Neural progenitor cell (in vitro differentiated cells): ENCODE data around the gene TMIGD3. TPM values are rescaled to one million over a fixed set of nuclear protein-coding genes. Genes with fewer than 3 reads are reported as not detected.
A peak's percentile ranks its signal among the peaks of the same experiment; 100 is the strongest.

Source experiments
- DNase-seq: peaks from one replicate; pipeline ENCODE4 v3.0.0-alpha.2; 2016; ENCODE audit warnings: low spot score
- H2AFZ ChIP-seq: fragments of 200-600 bp; sonication (generic); replicated peaks from 2 replicates; pipeline ENCODE4 v1.6.1; 2016; ENCODE audit warnings: antibody characterized with exemption
- H3F3A ChIP-seq: fragments of 200-600 bp; sonication (generic); 2 replicates; pipeline ENCODE4 v1.6.1; 2016; ENCODE audit warnings: antibody characterized with exemption, low read depth
- H3K27ac ChIP-seq: fragments of 200-600 bp; sonication (generic); 2 replicates; pipeline ENCODE4 v1.5.1; 2016; ENCODE audit warnings: mild to moderate bottlenecking
- H3K27me3 ChIP-seq: fragments of 200-600 bp; sonication (generic); 2 replicates; pipeline ENCODE4 v1.6.1; 2016; ENCODE audit warnings: mild to moderate bottlenecking, moderate library complexity
- H3K36me3 ChIP-seq: fragments of 200-600 bp; sonication (generic); 2 replicates; pipeline ENCODE4 v1.5.1; 2016
- H3K4me1 ChIP-seq: fragments of 200-600 bp; sonication (generic); 2 replicates; pipeline ENCODE4 v1.6.1; 2016; ENCODE audit warnings: mixed run types
- H3K4me2 ChIP-seq: fragments of 200-600 bp; sonication (generic); 2 replicates; pipeline ENCODE4 v1.6.1; 2016
- H3K4me3 ChIP-seq: fragments of 200-600 bp; sonication (generic); 2 replicates; pipeline ENCODE4 v1.5.1; 2016
- H3K79me2 ChIP-seq: fragments of 200-600 bp; sonication (generic); 2 replicates; pipeline ENCODE4 v1.6.1; 2016; ENCODE audit warnings: low read depth
- H3K9ac ChIP-seq: fragments of 200-600 bp; sonication (generic); 2 replicates; pipeline ENCODE4 v1.6.1; 2016
- H3K9me3 ChIP-seq: fragments of 200-600 bp; sonication (generic); 2 replicates; pipeline ENCODE4 v1.5.1; 2016; ENCODE audit warnings: low read depth
- H4K20me1 ChIP-seq: fragments of 200-600 bp; sonication (generic); 2 replicates; pipeline ENCODE4 v1.6.1; 2016; ENCODE audit warnings: low read depth
- H3K27ac Mint-ChIP-seq: 3 replicates; pipeline ENCODE4 v1.8.0; 2021; ENCODE audit warnings: mixed read lengths
- H3K27me3 Mint-ChIP-seq: 2 replicates; pipeline ENCODE4 v1.8.0; 2022; ENCODE audit warnings: low read depth, mild to moderate bottlenecking, inconsistent platforms, moderate library complexity, mixed read lengths; ENCODE audit not compliant: insufficient read depth
- H3K36me3 Mint-ChIP-seq: 3 replicates; pipeline ENCODE4 v1.8.0; 2021; ENCODE audit warnings: mixed read lengths
- H3K4me1 Mint-ChIP-seq: 3 replicates; pipeline ENCODE4 v1.8.0; 2021; ENCODE audit warnings: mixed read lengths
- H3K4me3 Mint-ChIP-seq: 3 replicates; pipeline ENCODE4 v1.8.0; 2021; ENCODE audit warnings: mild to moderate bottlenecking, moderate library complexity, mixed read lengths
- H3K9me3 Mint-ChIP-seq: 3 replicates; pipeline ENCODE4 v1.8.0; 2020; ENCODE audit warnings: mixed read lengths
- EZH2 ChIP-seq: fragments of 200-600 bp; sonication (generic); IDR thresholded peaks from 2 replicates; pipeline ENCODE4 v1.6.1; 2017; ENCODE audit warnings: antibody characterized with exemption, mild to moderate bottlenecking, moderate library complexity
- EZH2phosphoT487 ChIP-seq: fragments of 200-600 bp; sonication (generic); IDR thresholded peaks from 2 replicates; pipeline ENCODE4 v1.6.1; 2017; ENCODE audit warnings: antibody characterized with exemption
- total RNA-seq: library from RNA; depleted of rRNA; stranded (reverse); fragments of >200 nt; gene quantifications from 2 replicates; pipeline ENCODE4 v1.2.3, GENCODE V29; 2015; ENCODE audit warnings: low replicate concordance
- TF ChIP-seq, protein P1 (sequence below): fragments of 200-600 bp; sonication (generic); IDR thresholded peaks from 2 replicates; pipeline ENCODE4 v1.5.1; 2017; ENCODE audit warnings: antibody characterized with exemption, mild to moderate bottlenecking

TMIGD3 gene
- total RNA-seq, 1 donor from 2014 or later: not detected

- no peak overlapping the region for H3K27ac Mint-ChIP-seq
- Histone ChIP-seq H3K9ac (no peak overlapping the region), H2AFZ (no peak overlapping the region), H3K4me1 (peaks cover 8% of the 10 kb centered on the region), H3K27me3 (no peaks in the 10 kb centered on the region), H3K27ac (no peak overlapping the region), H3K79me2 (peaks cover 58% of the 10 kb centered on the region), H3K4me3 (no peak overlapping the region), H3K9me3 (no peaks in the 10 kb centered on the region), H3K36me3 (peaks cover 7% of the 10 kb centered on the region), H3F3A (peaks cover 3% of the 10 kb centered on the region), H3K4me2 (no peak overlapping the region), H4K20me1 (peaks cover 14% of the 10 kb centered on the region)
- TF ChIP-seq, protein P1, sequence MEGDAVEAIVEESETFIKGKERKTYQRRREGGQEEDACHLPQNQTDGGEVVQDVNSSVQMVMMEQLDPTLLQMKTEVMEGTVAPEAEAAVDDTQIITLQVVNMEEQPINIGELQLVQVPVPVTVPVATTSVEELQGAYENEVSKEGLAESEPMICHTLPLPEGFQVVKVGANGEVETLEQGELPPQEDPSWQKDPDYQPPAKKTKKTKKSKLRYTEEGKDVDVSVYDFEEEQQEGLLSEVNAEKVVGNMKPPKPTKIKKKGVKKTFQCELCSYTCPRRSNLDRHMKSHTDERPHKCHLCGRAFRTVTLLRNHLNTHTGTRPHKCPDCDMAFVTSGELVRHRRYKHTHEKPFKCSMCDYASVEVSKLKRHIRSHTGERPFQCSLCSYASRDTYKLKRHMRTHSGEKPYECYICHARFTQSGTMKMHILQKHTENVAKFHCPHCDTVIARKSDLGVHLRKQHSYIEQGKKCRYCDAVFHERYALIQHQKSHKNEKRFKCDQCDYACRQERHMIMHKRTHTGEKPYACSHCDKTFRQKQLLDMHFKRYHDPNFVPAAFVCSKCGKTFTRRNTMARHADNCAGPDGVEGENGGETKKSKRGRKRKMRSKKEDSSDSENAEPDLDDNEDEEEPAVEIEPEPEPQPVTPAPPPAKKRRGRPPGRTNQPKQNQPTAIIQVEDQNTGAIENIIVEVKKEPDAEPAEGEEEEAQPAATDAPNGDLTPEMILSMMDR: no peak
- TF ChIP-seq EZH2 (no peak), EZH2phosphoT487 (no peak)
- no peak for DNase-seq
- H3K27me3 Mint-ChIP-seq: peaks cover 3% of the 10 kb centered on the region
- H3K9me3 Mint-ChIP-seq: no peaks in the 10 kb centered on the region
- no peak overlapping the region for H3K4me3 Mint-ChIP-seq
- peaks cover 9% of the 10 kb centered on the region for H3K4me1 Mint-ChIP-seq
- peaks cover 18% of the 10 kb centered on the region for H3K36me3 Mint-ChIP-seq
Measured at GRCh38 chr1:111453706-111454105, 49.7 kb downstream of the TMIGD3 start.

- H3K27me3 Mint-ChIP-seq: peaks cover 3% of the 10 kb centered on the region
- Histone ChIP-seq H3K4me2 (no peak overlapping the region), H3K9ac (no peak overlapping the region), H3F3A (peaks cover 3% of the 10 kb centered on the region), H2AFZ (no peak overlapping the region), H3K79me2 (peaks cover 69% of the 10 kb centered on the region), H3K4me1 (peaks cover 14% of the 10 kb centered on the region), H4K20me1 (peaks cover 18% of the 10 kb centered on the region), H3K4me3 (no peak overlapping the region), H3K27ac (no peak overlapping the region), H3K36me3 (peaks cover 7% of the 10 kb centered on the region), H3K9me3 (no peaks in the 10 kb centered on the region), H3K27me3 (no peaks in the 10 kb centered on the region)
- peaks cover 12% of the 10 kb centered on the region for H3K36me3 Mint-ChIP-seq
- no peak overlapping the region for H3K27ac Mint-ChIP-seq
- TF ChIP-seq EZH2: no peak
- TF ChIP-seq, protein P1: no peak
- TF ChIP-seq EZH2phosphoT487: no peak
- no peaks in the 10 kb centered on the region for H3K9me3 Mint-ChIP-seq
- peaks cover 17% of the 10 kb centered on the region for H3K4me1 Mint-ChIP-seq
- H3K4me3 Mint-ChIP-seq: no peak overlapping the region
- no peak for DNase-seq
Measured at GRCh38 chr1:111452581-111452980, 50.9 kb downstream of the TMIGD3 start.

DNA sequence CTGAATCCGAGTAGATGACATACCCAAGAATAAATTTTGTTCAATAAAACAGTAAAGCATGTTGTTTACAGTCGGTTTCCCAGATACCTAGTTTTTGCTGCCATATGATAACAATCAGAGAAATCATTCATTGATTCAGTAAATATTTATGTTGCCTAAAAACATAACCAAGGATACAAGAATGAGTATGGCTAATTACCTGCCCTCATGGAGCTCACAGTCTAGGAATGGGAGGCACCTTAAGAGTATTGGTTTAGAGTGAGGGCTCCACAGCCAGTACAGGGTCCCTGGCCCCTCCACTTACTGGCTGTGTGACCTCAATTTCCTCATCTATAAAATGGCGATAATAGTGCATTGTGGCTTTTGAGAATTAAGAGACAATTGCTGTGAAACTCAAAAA is 53.2 kb downstream of the TMIGD3 start:
- TF ChIP-seq, protein P1: no peak
- TF ChIP-seq EZH2phosphoT487 (no peak), EZH2 (no peak)
- Histone ChIP-seq H3K4me1 (peaks cover 15% of the 10 kb centered on the region), H3K27me3 (no peaks in the 10 kb centered on the region), H3K27ac (no peak overlapping the region), H3K9ac (peak overlapping the region; percentile 95), H4K20me1 (peaks cover 22% of the 10 kb centered on the region), H3K79me2 (peaks cover 88% of the 10 kb centered on the region), H3K9me3 (no peaks in the 10 kb centered on the region), H3K4me2 (peak overlapping the region; percentile 97), H3K36me3 (no peaks in the 10 kb centered on the region), H3K4me3 (peak overlapping the region; percentile 98), H3F3A (peaks cover 3% of the 10 kb centered on the region), H2AFZ (no peak overlapping the region)
- peaks cover 9% of the 10 kb centered on the region for H3K36me3 Mint-ChIP-seq
- peaks cover 3% of the 10 kb centered on the region for H3K27me3 Mint-ChIP-seq
- H3K4me1 Mint-ChIP-seq: peaks cover 19% of the 10 kb centered on the region
- DNase-seq: no peak
- peak overlapping the region; percentile 98 for H3K27ac Mint-ChIP-seq
- H3K9me3 Mint-ChIP-seq: no peaks in the 10 kb centered on the region
- peak overlapping the region; percentile 99 for H3K4me3 Mint-ChIP-seq
